ENCODE measurements around the gene MRPL52. TPM values are rescaled to one million over a fixed set of nuclear protein-coding genes. Genes with fewer than 3 reads are reported as not detected.

MRPL52 gene
- total RNA-seq, 4 donors from 2014 or later, result 15.9 to 55.1 (median 37.7) TPM

- TF ChIP-seq CTCF (IDR thresholded peaks at IDR 0.05), result no peak
- DNase-seq (ENCODE audit: low spot score) (no peak), ATAC-seq (ENCODE audit: low FRiP score) (no peak)
These were observed 5.8 kb downstream of the MRPL52 start for GRCh38 chr14:22835505-22835904.

- ATAC-seq (ENCODE audit: low FRiP score) (peak; percentile 62), DNase-seq (ENCODE audit: low spot score) (no peak)
- TF ChIP-seq CTCF (IDR thresholded peaks at IDR 0.05), result no peak
These were observed 6.8 kb downstream of the MRPL52 start, which contains the start of gene MMP14 for GRCh38 chr14:22836301-22837113. MMP14 (plus strand) TSS chr14:22836585; CDS start chr14:22836818, 233 bp downstream.

GRCh38 chr14:22837114-22837749 lies 7.5 kb downstream of the MRPL52 start:
- TF ChIP-seq CTCF (IDR thresholded peaks at IDR 0.05), result no peak
- ATAC-seq (ENCODE audit: low FRiP score) (peak; percentile 13), DNase-seq (ENCODE audit: low spot score) (no peak)

- TF ChIP-seq CTCF (IDR thresholded peaks at IDR 0.05), result no peak
- DNase-seq (ENCODE audit: low spot score) (no peak), ATAC-seq (ENCODE audit: low FRiP score) (peak; percentile 69)
These were observed 8.3 kb downstream of the MRPL52 start for GRCh38 chr14:22837750-22838538.

GRCh38 chr14:22838631-22839041 lies 8.9 kb downstream of the MRPL52 start:
- DNase-seq (ENCODE audit: low spot score) (no peak), ATAC-seq (ENCODE audit: low FRiP score) (peak; percentile 3)
- TF ChIP-seq CTCF (IDR thresholded peaks at IDR 0.05), result no peak

GRCh38 chr14:22839159-22839779 lies 9.6 kb downstream of the MRPL52 start:
- no peak for TF ChIP-seq CTCF (IDR thresholded peaks at IDR 0.05)
- no peak for ATAC-seq (ENCODE audit: low FRiP score)
- DNase-seq (ENCODE audit: low spot score), result no peak
